ENCODE results near the gene MME. TPM values are rescaled to one million over a fixed set of nuclear protein-coding genes. Genes with fewer than 3 reads are reported as not detected.
"Not testable (repeated sequence)": the region's sequence is repeated elsewhere in the genome, so short reads cannot be mapped to it uniquely, and the experiment has no call there.

The MME gene
- total and polyA plus RNA-seq, 8 donors = 0.19 to 3.2 (median 0.71) TPM

- intact Hi-C loops (cut with DNase I) = no loop called here
- no peaks in the 10 kb centered on the region for H3K27me3 ChIP-seq
- H3K36me3 ChIP-seq = no peaks in the 10 kb centered on the region
- ATAC-seq (no peak), FAIRE-seq (no peak), DNase-seq (no peak)
- H3K4me1 ChIP-seq = no peaks in the 10 kb centered on the region
- no peak overlapping the region for H3K27ac ChIP-seq
- H3K9me3 ChIP-seq = no peaks in the 10 kb centered on the region
- TF ChIP-seq CTCF (IDR thresholded peaks at IDR 0.05) = no peak
- H3K4me3 ChIP-seq = no peak overlapping the region
- WGBS, 2 donors = 60 to 79% methylated on average over 2 of the region's 2 CpGs
These were observed 130.6 kb downstream of the MME start for GRCh38 chr3:155210736-155211135.

GRCh38 chr3:155211266-155211665, 131.1 kb downstream of the MME start:
- no peaks in the 10 kb centered on the region for H3K9me3 ChIP-seq
- ATAC-seq = no peak
- intact Hi-C loops (cut with DNase I) = no loop called here
- 34 to 36% methylated on average over 2 of the region's 2 CpGs for WGBS, 2 donors
- H3K27ac ChIP-seq = no peak overlapping the region
- no peaks in the 10 kb centered on the region for H3K36me3 ChIP-seq
- DNase-seq = no peak
- H3K27me3 ChIP-seq = no peaks in the 10 kb centered on the region
- no peak overlapping the region for H3K4me3 ChIP-seq
- no peaks in the 10 kb centered on the region for H3K4me1 ChIP-seq
- FAIRE-seq = no peak
- no peak for TF ChIP-seq CTCF (IDR thresholded peaks at IDR 0.05)

DNA sequence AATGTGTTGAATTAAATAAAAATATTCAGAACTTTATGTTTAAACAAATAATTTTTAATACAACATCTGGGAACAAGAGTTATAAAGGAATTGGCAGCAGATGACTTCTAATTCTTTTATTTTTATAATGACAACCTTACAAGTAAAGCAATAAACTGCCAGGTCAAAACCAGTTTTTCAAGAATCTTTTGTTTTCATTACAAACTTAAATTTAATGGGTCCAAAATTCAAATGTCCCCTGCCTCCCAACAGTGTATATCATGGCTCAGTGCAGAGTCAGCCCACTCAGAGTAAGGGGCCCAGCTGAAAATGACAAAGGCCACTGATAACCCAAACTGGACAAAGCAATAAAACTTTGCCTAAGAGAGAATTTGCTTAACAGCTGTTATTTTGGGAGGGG, 131.8 kb downstream of the MME start:
- Histone ChIP-seq H3K36me3 (no peaks in the 10 kb centered on the region), H3K4me3 (no peak overlapping the region), H3K9me3 (no peaks in the 10 kb centered on the region), H3K27ac (no peak overlapping the region), H3K27me3 (no peaks in the 10 kb centered on the region), H3K4me1 (no peaks in the 10 kb centered on the region)
- no peak for FAIRE-seq
- TF ChIP-seq CTCF (IDR thresholded peaks at IDR 0.05) = no peak
- no peak for ATAC-seq
- no peak for DNase-seq
- intact Hi-C loops (cut with DNase I) = no loop called here

DNA sequence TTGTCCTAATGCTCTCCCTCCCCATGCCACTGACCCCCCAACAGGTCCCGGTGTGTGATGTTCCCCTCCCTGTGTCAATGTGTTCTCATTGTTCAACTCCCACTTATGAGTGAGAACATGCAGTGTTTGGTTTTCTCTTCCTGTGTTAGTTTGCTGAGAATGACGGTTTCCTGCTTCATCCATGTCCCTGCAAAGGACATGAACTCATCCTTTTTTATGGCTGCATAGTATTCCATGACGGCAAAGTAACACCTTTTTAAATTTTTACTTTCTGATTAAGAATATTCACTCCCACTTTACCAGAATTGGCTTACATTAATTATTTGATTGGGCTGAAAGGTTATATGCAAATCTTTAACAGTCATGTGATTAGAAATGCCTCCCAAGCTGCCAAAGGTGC, 135.9 kb downstream of the MME start:
- H3K27ac ChIP-seq; H3K36me3 ChIP-seq; H3K4me3 ChIP-seq; intact Hi-C loops (cut with DNase I); ATAC-seq; H3K27me3 ChIP-seq; FAIRE-seq; DNase-seq; H3K4me1 ChIP-seq; H3K9me3 ChIP-seq: not testable (repeated sequence)
- WGBS, 2 donors = 75 to 80% methylated on average over 3 of the region's 3 CpGs

GRCh38 chr3:155217591-155217990, 137.5 kb downstream of the MME start:
- WGBS, 2 donors = 59 to 68% methylated on average over 5 of the region's 5 CpGs
- Histone ChIP-seq H3K36me3 (no peaks in the 10 kb centered on the region), H3K9me3 (no peaks in the 10 kb centered on the region), H3K27me3 (no peaks in the 10 kb centered on the region), H3K27ac (no peak overlapping the region), H3K4me1 (no peaks in the 10 kb centered on the region), H3K4me3 (no peak overlapping the region)
- intact Hi-C loops (cut with DNase I) = no loop called here
- ATAC-seq (no peak), FAIRE-seq (no peak), DNase-seq (no peak)
- TF ChIP-seq CTCF (IDR thresholded peaks at IDR 0.05) = no peak

DNA sequence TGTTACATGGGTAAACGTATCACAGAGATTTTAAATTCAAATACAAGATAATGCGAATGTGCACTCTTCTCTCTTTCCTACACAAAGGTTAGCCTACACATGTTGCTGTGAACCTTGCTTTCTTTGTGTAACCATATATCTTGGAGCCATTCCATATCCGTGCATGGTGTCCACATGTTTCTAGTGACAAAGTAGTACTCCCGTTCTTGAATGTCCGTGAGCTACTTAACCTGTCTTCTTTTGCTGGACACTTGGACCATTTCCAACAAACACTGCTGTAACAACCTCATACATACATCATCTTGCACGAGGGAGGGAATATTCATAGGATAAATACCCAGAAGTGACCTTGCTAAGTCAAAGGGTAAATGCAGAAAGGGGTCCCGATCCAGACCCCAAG, 138.3 kb downstream of the MME start:
- Histone ChIP-seq H3K4me1 (no peaks in the 10 kb centered on the region), H3K36me3 (no peaks in the 10 kb centered on the region), H3K9me3 (no peaks in the 10 kb centered on the region), H3K4me3 (no peak overlapping the region), H3K27ac (no peak overlapping the region), H3K27me3 (no peaks in the 10 kb centered on the region)
- DNase-seq (no peak), ATAC-seq (no peak), FAIRE-seq (no peak)
- intact Hi-C loops (cut with DNase I) = no loop called here
- no peak for TF ChIP-seq CTCF (IDR thresholded peaks at IDR 0.05)
- 53 to 57% methylated on average over 7 of the region's 7 CpGs for WGBS, 2 donors

All from pancreas (tissue), 10 donors.